ENCODE results near the gene CRYGS. TPM values are rescaled to one million over a fixed set of nuclear protein-coding genes. Genes with fewer than 3 reads are reported as not detected.

Gene CRYGS
- total and polyA plus RNA-seq, 9 of the 15 experiments (the other 6 are each of a cell fraction or from before 2014, with no cell fraction given) = 1.5 to 3.8 (median 2.0) TPM

DNA sequence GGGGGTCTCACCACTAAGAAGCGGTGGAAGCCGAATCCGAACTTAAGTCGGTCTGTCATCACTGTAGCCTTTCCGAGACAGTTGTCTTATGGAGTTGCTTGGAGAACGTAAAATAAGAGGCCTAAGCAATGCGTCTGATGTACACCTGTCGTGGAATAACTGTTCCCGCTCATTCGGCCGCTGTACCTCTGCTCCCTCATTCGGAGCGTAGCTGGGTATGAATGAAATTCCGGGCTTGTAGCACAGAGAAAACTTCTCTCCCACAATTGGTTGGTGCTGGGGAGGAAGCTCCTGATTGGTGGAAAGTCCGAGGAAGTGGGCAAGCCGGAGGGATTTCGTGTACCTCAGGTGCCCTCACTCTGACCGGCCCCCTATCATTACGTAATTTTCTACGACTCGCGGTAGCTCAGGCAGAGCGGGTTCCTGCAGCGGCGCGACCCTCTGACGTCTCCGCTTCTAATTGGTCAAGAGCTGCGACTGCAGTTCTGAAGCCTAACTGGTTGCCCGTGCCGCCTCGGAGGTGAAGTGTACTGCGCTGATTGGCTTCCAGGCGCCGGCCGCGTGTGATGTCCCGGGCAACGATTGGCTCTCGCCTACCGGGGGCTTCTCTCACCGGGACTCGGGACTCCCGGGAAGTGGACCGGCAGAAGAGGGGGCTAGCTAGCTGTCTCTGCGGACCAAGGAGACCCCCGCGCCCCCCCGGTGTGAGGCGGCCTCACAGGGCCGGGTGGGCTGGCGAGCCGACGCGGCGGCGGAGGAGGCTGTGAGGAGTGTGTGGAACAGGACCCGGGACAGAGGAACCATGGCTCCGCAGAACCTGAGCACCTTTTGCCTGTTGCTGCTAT, 26.1 kb upstream of the CRYGS start, which contains the start of gene DNAJB11 (continued):
- TF ChIP-seq DACH1 (IDR thresholded peaks at IDR 0.05; ENCODE audit: partially characterized antibody) (no peak), SRSF3 (IDR thresholded peaks at IDR 0.05; ENCODE audit: insufficient read depth, low read length) (no peak), GATA2 (CRISPR knock-in tag; IDR thresholded peaks at IDR 0.05) (no peak), HNRNPUL1 (IDR thresholded peaks at IDR 0.05; ENCODE audit: low read length) (no peak), MXI1 (IDR thresholded peaks at IDR 0.05; ENCODE audit: low read depth, low read length) (no peak; the same call in 1 of the 2 replicates), ELK1 (CRISPR knock-in tag; IDR thresholded peaks at IDR 0.05) (no peak), MLLT1 (IDR thresholded peaks at IDR 0.05) (peak; percentile 52 to 53; a peak in 1 of 4 replicates), ZBTB43 (CRISPR knock-in tag; IDR thresholded peaks at IDR 0.05) (peak; percentile 25; the same call in 1 of the 2 replicates), RFX1 (IDR thresholded peaks at IDR 0.05) (no peak), PHTF2 (CRISPR knock-in tag; IDR thresholded peaks at IDR 0.05) (no peak), ZNF778 (CRISPR knock-in tag; IDR thresholded peaks at IDR 0.05) (no peak), ZNF766 (CRISPR knock-in tag; conservative IDR thresholded peaks at IDR 0.05) (0 out of 2 replicates have a peak, but pooled peaks have one; percentile 47), THAP12 (CRISPR knock-in tag; IDR thresholded peaks at IDR 0.05) (peak; percentile 78), RNF219 (CRISPR knock-in tag; IDR thresholded peaks at IDR 0.05) (no peak), CEBPG (CRISPR knock-in tag; IDR thresholded peaks at IDR 0.05) (peak; percentile 85), CEBPG (tag; conservative IDR thresholded peaks at IDR 0.05 in 1 of 2, IDR thresholded peaks at IDR 0.05 in 1 of 2) (peak; percentile 94 to 98), ZNF217 (CRISPR knock-in tag; IDR thresholded peaks at IDR 0.05) (no peak)
- TF ChIP-seq, protein P1, sequence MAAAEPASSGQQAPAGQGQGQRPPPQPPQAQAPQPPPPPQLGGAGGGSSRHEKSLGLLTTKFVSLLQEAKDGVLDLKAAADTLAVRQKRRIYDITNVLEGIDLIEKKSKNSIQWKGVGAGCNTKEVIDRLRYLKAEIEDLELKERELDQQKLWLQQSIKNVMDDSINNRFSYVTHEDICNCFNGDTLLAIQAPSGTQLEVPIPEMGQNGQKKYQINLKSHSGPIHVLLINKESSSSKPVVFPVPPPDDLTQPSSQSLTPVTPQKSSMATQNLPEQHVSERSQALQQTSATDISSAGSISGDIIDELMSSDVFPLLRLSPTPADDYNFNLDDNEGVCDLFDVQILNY (CRISPR knock-in tag; IDR thresholded peaks at IDR 0.05) = no peak
